Right lobe of liver (tissue), 6 donors: ENCODE data around the gene EIF4A2. TPM values are rescaled to one million over a fixed set of nuclear protein-coding genes. Genes with fewer than 3 reads are reported as not detected.

Source experiments
- ATAC-seq, 4 donors: fragments of 200-7000 bp; cut with Tn5 transposase; one replicate each; pipeline ENCODE4 v1.9.1; 2020; ENCODE audit warnings: mild to moderate bottlenecking in 4 of 4, moderate library complexity in 4 of 4
- DNase-seq, 3 donors: peaks; one replicate each; pipeline ENCODE4 v3.0.0-alpha.2; 2020
- H3K27ac ChIP-seq, 3 donors: fragments of 200-600 bp; one replicate each; pipeline ENCODE4 v1.8.0; 2022
- H3K27me3 ChIP-seq, 2 donors: fragments of 200-600 bp; one replicate each; pipeline ENCODE4 v1.8.0; 2022
- H3K36me3 ChIP-seq, 4 donors: fragments of 200-600 bp; sonication (generic) in 1 of 4; one replicate each; pipeline versions ENCODE4 v1.5.1 to v1.8.0; 2017 to 2022; ENCODE audit warnings: control low read depth in 1 of 4
- H3K4me1 ChIP-seq, 4 donors: fragments of 200-600 bp; sonication (generic) in 1 of 4; one replicate each; pipeline versions ENCODE4 v1.5.1 to v1.8.0; 2017 to 2022; ENCODE audit warnings: control low read depth in 1 of 4
- H3K4me3 ChIP-seq, 3 donors: fragments of 200-600 bp; one replicate each; pipeline ENCODE4 v1.8.0; 2022
- H3K9me3 ChIP-seq, 4 donors: fragments of 200-600 bp; sonication (generic) in 1 of 4; one replicate each; pipeline versions ENCODE4 v1.5.1 to v1.8.0; 2017 to 2022; ENCODE audit warnings: control low read depth in 1 of 4
- CTCF ChIP-seq, 4 donors: fragments of 200-600 bp in 3 of 4; fragments of 450-650 bp in 1 of 4; IDR thresholded peaks; one replicate each; pipeline versions ENCODE4 v1.5.1 to v1.8.0; 2016 to 2022; ENCODE audit warnings: antibody characterized with exemption in 4 of 4, mild to moderate bottlenecking in 2 of 4
- POLR2A ChIP-seq: fragments of 450-650 bp; IDR thresholded peaks from one replicate; pipeline ENCODE4 v1.6.1; 2017; ENCODE audit warnings: antibody characterized with exemption, mild to moderate bottlenecking
- WGBS: methylation state at CpG from one replicate; pipeline ENCODE4 v1.1.6; 2018; ENCODE audit warnings: low coverage, low lambda C conversion rate; ENCODE audit not compliant: insufficient coverage; ENCODE audit errors: missing lambda C conversion rate; 5-methylcytosine and 5-hydroxymethylcytosine counted together
- intact Hi-C, 2 donors: fragments of 100-400 bp; cut with DNase I; formaldehyde crosslinking; loops; one replicate each; pipeline versions ENCODE4 v1.11.2 to v1.14.1; 2022
- total RNA-seq, 6 experiments: library from RNA; depleted of rRNA in 2 of 6; stranded (reverse); fragments of >200 nt in 2 of 6; fragmentation: NEBNext Ultra II Directional in 3 of 6; extraction: Animal tissue kit (Norgen Biotek cat#: 25700) in 3 of 6; gene quantifications; one replicate each; pipeline versions ENCODE4 v1.1.0 to v1.2.4, GENCODE V29; 2016 to 2023
- donor health status: DM: no; HTN: yes; CAD: no.
- donor health status: DM: no; HTN: no; CAD: no.
- donor health status: DM: no; HTN: no; CAD: no.
- donor health status: DM: no; HTN: yes; CAD: no.
- donor health status: DM: no; HTN: yes; CAD: no.

Gene EIF4A2
- total RNA-seq, 6 experiments from 2014 or later = 98.9 to 234 (median 131) TPM

- no peak for TF ChIP-seq CTCF (IDR thresholded peaks at IDR 0.05)
- TF ChIP-seq POLR2A = no peak
- H3K27ac ChIP-seq = no peak overlapping the region
- H3K4me3 ChIP-seq = no peak overlapping the region
- ATAC-seq (no peak), DNase-seq (no peak)
- H3K27me3 ChIP-seq = no peaks in the 10 kb centered on the region
- H3K4me1 ChIP-seq = no peaks in the 10 kb centered on the region
- intact Hi-C loops = loop anchor here in 1 of 2 donors (5.0 kb wide), 1 partner anchor 140 kb away; no protein-coding TSS in a partner anchor
- WGBS = 85% methylated on average over 8 of the region's 8 CpGs
- no peaks in the 10 kb centered on the region for H3K9me3 ChIP-seq
- no peaks in the 10 kb centered on the region for H3K36me3 ChIP-seq
Measured at GRCh38 chr3:186757686-186758220, 25.6 kb upstream of the EIF4A2 start.

GRCh38 chr3:186759231-186759930 is 24.0 kb upstream of the EIF4A2 start:
- H3K36me3 ChIP-seq = no peaks in the 10 kb centered on the region
- H3K4me1 ChIP-seq = no peaks in the 10 kb centered on the region
- TF ChIP-seq POLR2A (no peak), CTCF (IDR thresholded peaks at IDR 0.05) (no peak)
- H3K27ac ChIP-seq = no peak overlapping the region
- DNase-seq (no peak), ATAC-seq (no peak)
- intact Hi-C loops = loop anchor here in 1 of 2 donors (5.0 kb wide), 1 partner anchor 142 kb away; no protein-coding TSS in a partner anchor
- no peaks in the 10 kb centered on the region for H3K9me3 ChIP-seq
- no peaks in the 10 kb centered on the region for H3K27me3 ChIP-seq
- no peak overlapping the region for H3K4me3 ChIP-seq
- 77% methylated on average over 10 of the region's 11 CpGs for WGBS

GRCh38 chr3:186760141-186760833 is 23.1 kb upstream of the EIF4A2 start:
- H3K36me3 ChIP-seq = no peaks in the 10 kb centered on the region
- H3K4me3 ChIP-seq = no peak overlapping the region
- no peaks in the 10 kb centered on the region for H3K27me3 ChIP-seq
- no peak overlapping the region for H3K27ac ChIP-seq
- DNase-seq (no peak), ATAC-seq (peak in 1 of 4 donors; percentile 74)
- no peaks in the 10 kb centered on the region for H3K4me1 ChIP-seq
- TF ChIP-seq CTCF (IDR thresholded peaks at IDR 0.05) = no peak
- no peak for TF ChIP-seq POLR2A
- WGBS = 89% methylated on average over 1 of the region's 10 CpGs
- intact Hi-C loops = no loop called here
- no peaks in the 10 kb centered on the region for H3K9me3 ChIP-seq

GRCh38 chr3:186760897-186761447 is 22.4 kb upstream of the EIF4A2 start:
- Histone ChIP-seq H3K36me3 (no peaks in the 10 kb centered on the region), H3K4me1 (no peaks in the 10 kb centered on the region), H3K4me3 (no peak overlapping the region), H3K27me3 (no peaks in the 10 kb centered on the region), H3K9me3 (no peaks in the 10 kb centered on the region), H3K27ac (no peak overlapping the region)
- intact Hi-C loops = no loop called here
- WGBS = 62% methylated on average over 8 of the region's 8 CpGs
- no peak for DNase-seq
- ATAC-seq = peak in 3 of 4 donors; percentile 34 to 66 (median 55)
- TF ChIP-seq CTCF (IDR thresholded peaks at IDR 0.05) = no peak
- TF ChIP-seq POLR2A = no peak
